Measurements from ENCODE around the gene TPPP2. TPM values are rescaled to one million over a fixed set of nuclear protein-coding genes. Genes with fewer than 3 reads are reported as not detected.

TPPP2 gene
- total RNA-seq, 3 donors from 2014 or later, result 0.58 to 2.3 TPM; not detected in 1

DNA sequence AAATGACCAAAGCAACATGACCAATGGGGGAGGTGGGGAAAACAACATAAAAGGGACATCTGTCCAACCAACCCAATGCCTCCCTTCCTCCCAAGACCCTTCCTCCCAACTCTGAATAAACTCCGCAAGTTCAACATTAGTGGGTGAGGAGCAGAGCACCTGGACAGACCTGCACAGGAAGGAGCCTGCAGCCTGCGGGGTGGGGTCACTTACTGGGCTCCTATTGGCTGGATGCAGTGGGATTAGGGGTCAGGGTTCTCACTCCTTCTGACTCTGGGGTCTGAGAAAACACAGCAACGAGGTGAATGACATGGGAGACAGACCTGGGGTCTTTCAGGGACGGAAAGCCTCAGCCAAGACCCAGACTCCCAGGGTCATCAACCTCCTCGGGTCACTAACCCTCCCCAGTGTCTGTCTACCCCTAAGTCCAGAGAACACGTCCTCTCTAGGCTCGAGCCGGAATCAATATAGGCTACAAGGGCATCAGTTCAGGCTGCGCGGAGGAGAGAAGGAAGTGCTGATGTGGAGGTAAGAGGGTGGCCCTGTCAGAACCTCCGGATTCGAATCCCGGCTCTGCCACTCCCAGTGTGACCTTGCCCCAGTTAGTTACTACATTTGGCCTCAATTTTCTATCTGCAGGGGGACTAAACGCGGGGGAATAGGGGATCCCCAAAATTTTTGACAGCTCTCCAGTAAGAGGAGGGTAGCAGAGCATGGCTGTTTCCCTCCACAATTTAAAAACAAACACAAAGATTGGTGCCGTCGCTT, 6.0 kb upstream of the TPPP2 start:
- DNase-seq, result peak in 2 of 3 donors; percentile 53 to 57
- Histone ChIP-seq H3K4me1 (ENCODE audit: low read depth) (peaks cover 12% of the 10 kb centered on the region), H3K4me3 (peak overlapping the region; percentile 39), H3K9me3 (no peaks in the 10 kb centered on the region), H3K36me3 (ENCODE audit: low read depth) (no peaks in the 10 kb centered on the region)
- peak; percentile 69 for ATAC-seq
- TF ChIP-seq, protein P1, sequence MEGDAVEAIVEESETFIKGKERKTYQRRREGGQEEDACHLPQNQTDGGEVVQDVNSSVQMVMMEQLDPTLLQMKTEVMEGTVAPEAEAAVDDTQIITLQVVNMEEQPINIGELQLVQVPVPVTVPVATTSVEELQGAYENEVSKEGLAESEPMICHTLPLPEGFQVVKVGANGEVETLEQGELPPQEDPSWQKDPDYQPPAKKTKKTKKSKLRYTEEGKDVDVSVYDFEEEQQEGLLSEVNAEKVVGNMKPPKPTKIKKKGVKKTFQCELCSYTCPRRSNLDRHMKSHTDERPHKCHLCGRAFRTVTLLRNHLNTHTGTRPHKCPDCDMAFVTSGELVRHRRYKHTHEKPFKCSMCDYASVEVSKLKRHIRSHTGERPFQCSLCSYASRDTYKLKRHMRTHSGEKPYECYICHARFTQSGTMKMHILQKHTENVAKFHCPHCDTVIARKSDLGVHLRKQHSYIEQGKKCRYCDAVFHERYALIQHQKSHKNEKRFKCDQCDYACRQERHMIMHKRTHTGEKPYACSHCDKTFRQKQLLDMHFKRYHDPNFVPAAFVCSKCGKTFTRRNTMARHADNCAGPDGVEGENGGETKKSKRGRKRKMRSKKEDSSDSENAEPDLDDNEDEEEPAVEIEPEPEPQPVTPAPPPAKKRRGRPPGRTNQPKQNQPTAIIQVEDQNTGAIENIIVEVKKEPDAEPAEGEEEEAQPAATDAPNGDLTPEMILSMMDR (IDR thresholded peaks at IDR 0.05), result no peak
- intact Hi-C loops (cut with DNase I, micrococcal nuclease), result no loop called here

- intact Hi-C loops (cut with DNase I, micrococcal nuclease), result no loop called here
- no peaks in the 10 kb centered on the region for H3K36me3 ChIP-seq (ENCODE audit: low read depth)
- H3K4me1 ChIP-seq (ENCODE audit: low read depth), result peaks cover 12% of the 10 kb centered on the region
- TF ChIP-seq, protein P1 (IDR thresholded peaks at IDR 0.05), result no peak
- H3K9me3 ChIP-seq, result no peaks in the 10 kb centered on the region
- DNase-seq (peak; percentile 90 to 92 (median 92)), ATAC-seq (peak; percentile 93)
- H3K4me3 ChIP-seq, result peak within 1 kb of the TSS; percentile 39
These were observed 5.2 kb upstream of the TPPP2 start, which contains the start of gene NDRG2 for GRCh38 chr14:21024585-21025370. TSS of gene NDRG2 (minus strand) at chr14:21025061. CDS start at chr14:21023315, 1,746 bp downstream.

GRCh38 chr14:21025371-21026273, 4.4 kb upstream of the TPPP2 start:
- TF ChIP-seq, protein P1 (IDR thresholded peaks at IDR 0.05), result no peak
- Histone ChIP-seq H3K9me3 (no peaks in the 10 kb centered on the region), H3K4me3 (peak overlapping the region; percentile 39), H3K36me3 (ENCODE audit: low read depth) (no peaks in the 10 kb centered on the region), H3K4me1 (ENCODE audit: low read depth) (peaks cover 12% of the 10 kb centered on the region)
- intact Hi-C loops (cut with DNase I, micrococcal nuclease), result no loop called here
- peak; percentile 36 for ATAC-seq
- peak; percentile 58 to 76 (median 76) for DNase-seq

GRCh38 chr14:21026274-21026987, 3.6 kb upstream of the TPPP2 start:
- no peak for DNase-seq
- intact Hi-C loops (cut with DNase I, micrococcal nuclease), result no loop called here
- TF ChIP-seq, protein P1 (IDR thresholded peaks at IDR 0.05), result no peak
- H3K9me3 ChIP-seq, result no peaks in the 10 kb centered on the region
- ATAC-seq, result no peak
- peaks cover 12% of the 10 kb centered on the region for H3K4me1 ChIP-seq (ENCODE audit: low read depth)
- no peaks in the 10 kb centered on the region for H3K36me3 ChIP-seq (ENCODE audit: low read depth)
- H3K4me3 ChIP-seq, result no peak overlapping the region

GRCh38 chr14:21026988-21027315, 3.1 kb upstream of the TPPP2 start:
- TF ChIP-seq, protein P1 (IDR thresholded peaks at IDR 0.05), result no peak
- H3K4me1 ChIP-seq (ENCODE audit: low read depth), result peaks cover 12% of the 10 kb centered on the region
- intact Hi-C loops (cut with DNase I, micrococcal nuclease), result no loop called here
- no peak overlapping the region for H3K4me3 ChIP-seq
- no peaks in the 10 kb centered on the region for H3K36me3 ChIP-seq (ENCODE audit: low read depth)
- DNase-seq (no peak), ATAC-seq (no peak)
- H3K9me3 ChIP-seq, result no peaks in the 10 kb centered on the region

All from mucosa of descending colon (tissue), 3 donors.